Activated B cell treated with CpG ODN at 0.5 μM for 24 hours (primary cell): ENCODE results near the gene FHOD3. TPM values are rescaled to one million over a fixed set of nuclear protein-coding genes. Genes with fewer than 3 reads are reported as not detected.

Experiments used
- ATAC-seq: fragments of 200-7000 bp; cut with Tn5 transposase; one replicate; pipeline ENCODE4 v1.10.0; 2021; ENCODE audit warnings: low read depth, mild to moderate bottlenecking, moderate library complexity
- CTCF ChIA-PET: fragments of 350-600 bp; sonication (Branson Sonifier 250); formaldehyde crosslinking; loops from one replicate; lab custom pipeline; 2021; ENCODE audit warnings: antibody characterized with exemption; lab: Charles Lee
- POLR2A ChIA-PET: fragments of 350-600 bp; sonication (Branson Sonifier 250); formaldehyde crosslinking; loops from one replicate; lab custom pipeline; 2021; ENCODE audit warnings: antibody characterized with exemption; lab: Charles Lee
- DNase-seq: peaks from one replicate; pipeline ENCODE4 v3.0.0; 2022
- H3K27ac Mint-ChIP-seq: one replicate; pipeline ENCODE4 v1.8.0; 2020; ENCODE audit warnings: mixed read lengths
- H3K27me3 Mint-ChIP-seq: one replicate; pipeline ENCODE4 v1.8.0; 2021; ENCODE audit warnings: mixed read lengths
- H3K36me3 Mint-ChIP-seq: one replicate; pipeline ENCODE4 v1.8.0; 2021; ENCODE audit warnings: low read depth, mixed read lengths
- H3K4me1 Mint-ChIP-seq: one replicate; pipeline ENCODE4 v1.8.0; 2021; ENCODE audit warnings: mixed read lengths
- H3K4me3 Mint-ChIP-seq: one replicate; pipeline ENCODE4 v1.8.0; 2020; ENCODE audit warnings: mild to moderate bottlenecking, mixed read lengths
- H3K9me3 Mint-ChIP-seq: one replicate; pipeline ENCODE4 v1.8.0; 2020; ENCODE audit warnings: mixed read lengths
- CTCF ChIP-seq: fragments of 200-600 bp; IDR thresholded peaks from one replicate; pipeline ENCODE4 v1.8.0; 2022; ENCODE audit warnings: antibody characterized with exemption, mild to moderate bottlenecking
- intact Hi-C: fragments of 100-400 bp; cut with micrococcal nuclease; formaldehyde crosslinking; loops from one replicate; pipeline ENCODE4 v1.15.1; 2024
- total RNA-seq: library from RNA; stranded (reverse); gene quantifications from 2 replicates; pipeline ENCODE4 v1.2.3, GENCODE V29; 2022

FHOD3 gene
- total RNA-seq, 1 donor from 2014 or later = not detected

GRCh38 chr18:36470896-36471295, 173.4 kb downstream of the FHOD3 start:
- no peak overlapping the region for H3K27ac Mint-ChIP-seq
- ChIA-PET POLR2A (no interaction called here), CTCF (no interaction called here)
- H3K4me3 Mint-ChIP-seq = no peak overlapping the region
- no peaks in the 10 kb centered on the region for H3K36me3 Mint-ChIP-seq
- intact Hi-C loops = no loop called here
- peaks cover 2% of the 10 kb centered on the region for H3K27me3 Mint-ChIP-seq
- DNase-seq = no peak
- H3K4me1 Mint-ChIP-seq = no peaks in the 10 kb centered on the region
- TF ChIP-seq CTCF = no peak
- no peak for ATAC-seq
- H3K9me3 Mint-ChIP-seq = no peaks in the 10 kb centered on the region

- intact Hi-C loops = no loop called here
- Mint-ChIP-seq H3K27ac (no peak overlapping the region), H3K9me3 (no peaks in the 10 kb centered on the region), H3K4me3 (no peak overlapping the region), H3K36me3 (no peaks in the 10 kb centered on the region), H3K4me1 (no peaks in the 10 kb centered on the region), H3K27me3 (peaks cover 1% of the 10 kb centered on the region)
- no peak for DNase-seq
- TF ChIP-seq CTCF = no peak
- ChIA-PET POLR2A (no interaction called here), CTCF (no interaction called here)
- ATAC-seq = no peak
Measured at GRCh38 chr18:36471393-36471792, 173.9 kb downstream of the FHOD3 start.

- ATAC-seq (no peak), DNase-seq (no peak)
- no peaks in the 10 kb centered on the region for H3K4me1 Mint-ChIP-seq
- no peak for TF ChIP-seq CTCF
- ChIA-PET POLR2A (no interaction called here), CTCF (no interaction called here)
- intact Hi-C loops = no loop called here
- no peaks in the 10 kb centered on the region for H3K27me3 Mint-ChIP-seq
- no peaks in the 10 kb centered on the region for H3K36me3 Mint-ChIP-seq
- no peak overlapping the region for H3K4me3 Mint-ChIP-seq
- H3K9me3 Mint-ChIP-seq = no peaks in the 10 kb centered on the region
- no peak overlapping the region for H3K27ac Mint-ChIP-seq
Measured at GRCh38 chr18:36476433-36476832, 178.9 kb downstream of the FHOD3 start.

GRCh38 chr18:36477776-36478175, 180.3 kb downstream of the FHOD3 start:
- Mint-ChIP-seq H3K27ac (no peak overlapping the region), H3K36me3 (no peaks in the 10 kb centered on the region), H3K4me3 (no peak overlapping the region), H3K4me1 (no peaks in the 10 kb centered on the region), H3K9me3 (no peaks in the 10 kb centered on the region), H3K27me3 (no peaks in the 10 kb centered on the region)
- CTCF ChIA-PET = no interaction called here
- no peak for TF ChIP-seq CTCF
- ATAC-seq (no peak), DNase-seq (no peak)
- intact Hi-C loops = no loop called here
- POLR2A ChIA-PET = no interaction called here

GRCh38 chr18:36481201-36481657, 183.7 kb downstream of the FHOD3 start:
- Mint-ChIP-seq H3K27ac (no peak overlapping the region), H3K4me1 (no peaks in the 10 kb centered on the region), H3K9me3 (no peaks in the 10 kb centered on the region), H3K36me3 (no peaks in the 10 kb centered on the region), H3K4me3 (no peak overlapping the region), H3K27me3 (peaks cover 1% of the 10 kb centered on the region)
- ATAC-seq (no peak), DNase-seq (no peak)
- CTCF ChIA-PET = no interaction called here
- intact Hi-C loops = no loop called here
- TF ChIP-seq CTCF = no peak
- POLR2A ChIA-PET = no interaction called here
